Spleen (tissue), 11 donors: ENCODE data around the gene ZNF536. TPM values are rescaled to one million over a fixed set of nuclear protein-coding genes. Genes with fewer than 3 reads are reported as not detected.

Source experiments
- DNase-seq: peaks from one replicate; pipeline ENCODE4 v3.0.0-alpha.2; 2020
- H3K27ac ChIP-seq, 8 donors: fragments of 200-600 bp; sonication (generic) in 7 of 8; 1 replicate in 4 of 8; 2 replicates in 4 of 8; pipeline versions ENCODE4 v1.5.0 to v1.8.0; 2016 to 2021; ENCODE audit warnings: inconsistent platforms in 4 of 8, mild to moderate bottlenecking in 4 of 8, moderate library complexity in 1 of 8
- H3K27me3 ChIP-seq, 7 donors: fragments of 200-600 bp; sonication (generic) in 6 of 7; replicated peaks in 1 of 7; 1 replicate in 4 of 7; 2 replicates in 3 of 7; pipeline versions ENCODE4 v1.5.0 to v1.8.0; 2016 to 2021; ENCODE audit warnings: inconsistent platforms in 3 of 7, mild to moderate bottlenecking in 1 of 7
- H3K36me3 ChIP-seq, 6 donors: fragments of 200-600 bp; sonication (generic) in 5 of 6; 1 replicate in 4 of 6; 2 replicates in 2 of 6; pipeline versions ENCODE4 v1.5.0 to v1.8.0; 2016 to 2021; ENCODE audit warnings: inconsistent platforms in 2 of 6
- H3K4me1 ChIP-seq, 6 donors: fragments of 200-600 bp; sonication (generic) in 5 of 6; 1 replicate in 3 of 6; 2 replicates in 3 of 6; pipeline versions ENCODE4 v1.5.0 to v1.8.0; 2016 to 2021; ENCODE audit warnings: inconsistent platforms in 3 of 6
- H3K4me3 ChIP-seq, 8 donors: fragments of 200-600 bp; sonication (generic) in 7 of 8; 1 replicate in 4 of 8; 2 replicates in 4 of 8; pipeline versions ENCODE4 v1.5.0 to v1.8.0; 2016 to 2021; ENCODE audit warnings: inconsistent platforms in 4 of 8, mild to moderate bottlenecking in 4 of 8, moderate library complexity in 2 of 8
- H3K9me3 ChIP-seq, 8 donors: fragments of 200-600 bp; sonication (generic) in 7 of 8; 1 replicate in 4 of 8; 2 replicates in 4 of 8; pipeline versions ENCODE4 v1.5.0 to v1.8.0; 2016 to 2021; ENCODE audit warnings: inconsistent platforms in 4 of 8
- CTCF ChIP-seq, 11 experiments: fragments of 200-600 bp in 7 of 11; fragments of 450-650 bp in 4 of 11; sonication (generic) in 4 of 11; IDR thresholded peaks in 8 of 11; conservative IDR thresholded peaks in 3 of 11; 1 replicate in 7 of 11; 2 replicates in 4 of 11; pipeline versions ENCODE4 v1.4.0 to v1.8.0; 2016 to 2021; ENCODE audit warnings: antibody characterized with exemption in 11 of 11, inconsistent platforms in 4 of 11, mild to moderate bottlenecking in 1 of 11
- POLR2A ChIP-seq, 3 donors: fragments of 450-650 bp; IDR thresholded peaks; one replicate each; pipeline ENCODE4 v1.5.1; 2017; ENCODE audit warnings: antibody characterized with exemption in 3 of 3, mild to moderate bottlenecking in 1 of 3
- POLR2AphosphoS5 ChIP-seq, 3 donors: sonication (generic); formaldehyde crosslinking; IDR thresholded peaks; one replicate each; pipeline ENCODE4 v1.5.1; 2017; ENCODE audit warnings: antibody characterized with exemption in 3 of 3
- WGBS, 5 donors: extraction: QIAGEN DNeasy Blood & Tissue Kit in 3 of 5; methylation state at CpG; one replicate each; pipeline versions ENCODE4 v1.1.5 to v1.1.7; 2013 to 2018; 5-methylcytosine and 5-hydroxymethylcytosine counted together
- intact Hi-C: fragments of 100-400 bp; cut with DNase I; formaldehyde crosslinking; loops from one replicate; pipeline ENCODE4 v1.15.0; 2023; ENCODE audit warnings: low total_unique reads
- polyA plus RNA-seq, 3 donors: library from polyadenylated mRNA; stranded (reverse); fragments of 200-250 nt; gene quantifications; one replicate each; pipeline ENCODE4 v1.2.1, GENCODE V29; 2013
- total RNA-seq, 7 donors: library from RNA; depleted of rRNA in 3 of 7; stranded (reverse); fragments of >200 nt in 3 of 7; fragmentation: NEBNext Ultra II Directional in 4 of 7; extraction: Animal tissue kit (Norgen Biotek cat#: 25700) in 4 of 7; gene quantifications; one replicate each; pipeline versions ENCODE4 v1.1.0 to v1.2.1, GENCODE V29; 2016 to 2021
- donor health status: healthy with polysubstance abuse.
- donor health status: DM: no; HTN: no; CAD: no; lungs with moderate emphysema.
- donor health status: DM: no; HTN: no; CAD: no.
- donor health status: Bipolar disorder and iron deficiency.
- donor health status: healthy.
- donor health status: DM: no; HTN: no; CAD: no.
- donor health status: DM: yes; HTN: yes; CAD: no.

Gene ZNF536
- total and polyA plus RNA-seq, 10 donors: 0.13 to 4.1 (median 2.1) TPM

- DNase-seq: no peak
- Histone ChIP-seq H3K4me1 (no peaks in the 10 kb centered on the region), H3K9me3 (no peaks in the 10 kb centered on the region), H3K36me3 (no peaks in the 10 kb centered on the region), H3K4me3 (no peak overlapping the region), H3K27ac (no peak overlapping the region), H3K27me3 (no peaks in the 10 kb centered on the region)
- intact Hi-C loops: no loop called here
- WGBS, 5 donors: 73 to 91% (median 80%) methylated on average over 14 of the region's 14 CpGs
- no peak for TF ChIP-seq POLR2A (IDR thresholded peaks at IDR 0.05)
- no peak for TF ChIP-seq CTCF (IDR thresholded peaks at IDR 0.05 in 8 of 11, conservative IDR thresholded peaks at IDR 0.05 in 3 of 11)
- no peak for TF ChIP-seq POLR2AphosphoS5 (IDR thresholded peaks at IDR 0.05)
These were observed 198.0 kb downstream of the ZNF536 start for GRCh38 chr19:30570194-30570593.

GRCh38 chr19:30577551-30578105 lies 205.4 kb downstream of the ZNF536 start:
- Histone ChIP-seq H3K9me3 (no peaks in the 10 kb centered on the region), H3K4me3 (no peak overlapping the region), H3K27ac (no peak overlapping the region), H3K36me3 (no peaks in the 10 kb centered on the region), H3K27me3 (peaks cover 0 to 13% (median 0%) of the 10 kb centered on the region in 7 donors), H3K4me1 (no peaks in the 10 kb centered on the region)
- intact Hi-C loops: no loop called here
- DNase-seq: no peak
- WGBS, 5 donors: 72 to 79% (median 76%) methylated on average over 6 of the region's 6 CpGs
- TF ChIP-seq POLR2AphosphoS5 (IDR thresholded peaks at IDR 0.05) (no peak), CTCF (IDR thresholded peaks at IDR 0.05 in 8 of 11, conservative IDR thresholded peaks at IDR 0.05 in 3 of 11) (no peak), POLR2A (IDR thresholded peaks at IDR 0.05) (no peak)

- intact Hi-C loops: no loop called here
- no peak for DNase-seq
- no peak for TF ChIP-seq POLR2AphosphoS5 (IDR thresholded peaks at IDR 0.05)
- no peak for TF ChIP-seq POLR2A (IDR thresholded peaks at IDR 0.05)
- TF ChIP-seq CTCF (IDR thresholded peaks at IDR 0.05 in 8 of 11, conservative IDR thresholded peaks at IDR 0.05 in 3 of 11): no peak
- H3K36me3 ChIP-seq: no peaks in the 10 kb centered on the region
- no peaks in the 10 kb centered on the region for H3K9me3 ChIP-seq
- 62 to 94% (median 75%) methylated on average over 3 of the region's 3 CpGs for WGBS, 5 donors
- peaks cover 0 to 21% (median 0%) of the 10 kb centered on the region in 7 donors for H3K27me3 ChIP-seq
- no peaks in the 10 kb centered on the region for H3K4me1 ChIP-seq
- no peak overlapping the region for H3K4me3 ChIP-seq
- no peak overlapping the region for H3K27ac ChIP-seq
These were observed 207.2 kb downstream of the ZNF536 start for GRCh38 chr19:30579419-30579818.

GRCh38 chr19:30580673-30581072 lies 208.5 kb downstream of the ZNF536 start:
- H3K27me3 ChIP-seq: peaks cover 0 to 21% (median 0%) of the 10 kb centered on the region in 7 donors
- TF ChIP-seq CTCF (IDR thresholded peaks at IDR 0.05 in 8 of 11, conservative IDR thresholded peaks at IDR 0.05 in 3 of 11) (no peak), POLR2AphosphoS5 (IDR thresholded peaks at IDR 0.05) (no peak), POLR2A (IDR thresholded peaks at IDR 0.05) (no peak)
- H3K4me1 ChIP-seq: no peaks in the 10 kb centered on the region
- H3K4me3 ChIP-seq: no peak overlapping the region
- H3K9me3 ChIP-seq: no peaks in the 10 kb centered on the region
- H3K36me3 ChIP-seq: no peaks in the 10 kb centered on the region
- 73 to 88% (median 77%) methylated on average over 4 of the region's 4 CpGs for WGBS, 5 donors
- intact Hi-C loops: no loop called here
- DNase-seq: no peak
- H3K27ac ChIP-seq: no peak overlapping the region
